Cardiac fibroblast (primary cell): Measurements from ENCODE around the gene NUP50.

Experiments used
- DNase-seq, 2 donors: peaks; one replicate each; pipeline versions ENCODE4 v3.0.0 to v3.0.0-alpha.2; 2010; ENCODE audit warnings: low read depth in 2 of 2
- H3K4me3 ChIP-seq, 2 donors: replicated peaks in 1 of 2; 1 replicate in 1 of 2; 2 replicates in 1 of 2; pipeline ENCODE4 v1.5.1; 2011; ENCODE audit warnings: low read depth in 2 of 2, low read length in 2 of 2, mild to moderate bottlenecking in 2 of 2, moderate library complexity in 1 of 2
- TF ChIP-seq, protein P1 (sequence below): IDR thresholded peaks from one replicate; pipeline ENCODE4 v1.5.1; 2011; ENCODE audit warnings: low read depth, mild to moderate bottlenecking, low read length, inconsistent platforms

Gene NUP50, protein sequence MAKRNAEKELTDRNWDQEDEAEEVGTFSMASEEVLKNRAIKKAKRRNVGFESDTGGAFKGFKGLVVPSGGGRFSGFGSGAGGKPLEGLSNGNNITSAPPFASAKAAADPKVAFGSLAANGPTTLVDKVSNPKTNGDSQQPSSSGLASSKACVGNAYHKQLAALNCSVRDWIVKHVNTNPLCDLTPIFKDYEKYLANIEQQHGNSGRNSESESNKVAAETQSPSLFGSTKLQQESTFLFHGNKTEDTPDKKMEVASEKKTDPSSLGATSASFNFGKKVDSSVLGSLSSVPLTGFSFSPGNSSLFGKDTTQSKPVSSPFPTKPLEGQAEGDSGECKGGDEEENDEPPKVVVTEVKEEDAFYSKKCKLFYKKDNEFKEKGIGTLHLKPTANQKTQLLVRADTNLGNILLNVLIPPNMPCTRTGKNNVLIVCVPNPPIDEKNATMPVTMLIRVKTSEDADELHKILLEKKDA

DNA sequence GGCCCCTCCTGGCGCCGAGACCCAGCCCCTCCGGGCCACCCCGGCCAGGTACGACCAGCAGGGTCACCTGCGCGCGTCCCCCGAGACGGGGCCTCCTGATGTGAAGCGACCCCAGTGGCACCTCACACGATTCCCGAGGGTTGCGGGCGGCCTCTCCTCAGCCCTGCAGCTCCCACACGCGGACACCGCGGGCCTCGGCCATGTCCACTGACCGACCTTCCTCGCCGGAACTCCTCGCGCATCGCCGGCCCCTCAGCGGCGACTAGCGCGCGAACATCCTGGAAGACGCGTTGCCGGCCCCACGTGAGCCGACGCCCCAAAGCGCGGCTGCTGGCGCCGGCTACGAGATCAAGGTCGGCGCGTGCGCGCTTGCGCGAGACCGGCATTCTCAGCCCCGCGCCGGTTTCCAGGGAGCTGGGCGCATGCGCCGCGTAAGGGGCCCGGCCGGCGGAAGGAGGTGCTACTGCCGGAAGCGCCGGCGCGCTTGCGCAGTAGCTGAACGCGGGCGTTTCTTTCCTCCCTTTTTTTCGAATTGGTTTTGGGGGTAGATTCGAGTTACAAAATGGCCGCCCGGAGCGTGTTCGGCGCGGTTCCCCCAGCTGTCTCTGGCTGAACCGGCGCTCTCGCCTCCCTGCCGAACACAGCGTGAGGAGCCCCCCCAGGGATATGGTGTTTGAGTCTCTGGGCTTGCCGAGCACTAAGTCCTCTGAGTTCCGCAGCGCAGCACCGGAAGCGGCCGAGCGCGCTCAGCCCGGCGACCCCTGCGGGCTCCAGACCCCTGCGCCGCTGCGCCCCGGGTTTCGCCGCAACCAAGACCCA, at the start of gene NUP50:
Gene NUP50 (plus strand): TSS at position 475 of the 819 bp plus-strand sequence. CDS start 4,253 bp downstream, outside the sequence.
- TF ChIP-seq, protein P1, sequence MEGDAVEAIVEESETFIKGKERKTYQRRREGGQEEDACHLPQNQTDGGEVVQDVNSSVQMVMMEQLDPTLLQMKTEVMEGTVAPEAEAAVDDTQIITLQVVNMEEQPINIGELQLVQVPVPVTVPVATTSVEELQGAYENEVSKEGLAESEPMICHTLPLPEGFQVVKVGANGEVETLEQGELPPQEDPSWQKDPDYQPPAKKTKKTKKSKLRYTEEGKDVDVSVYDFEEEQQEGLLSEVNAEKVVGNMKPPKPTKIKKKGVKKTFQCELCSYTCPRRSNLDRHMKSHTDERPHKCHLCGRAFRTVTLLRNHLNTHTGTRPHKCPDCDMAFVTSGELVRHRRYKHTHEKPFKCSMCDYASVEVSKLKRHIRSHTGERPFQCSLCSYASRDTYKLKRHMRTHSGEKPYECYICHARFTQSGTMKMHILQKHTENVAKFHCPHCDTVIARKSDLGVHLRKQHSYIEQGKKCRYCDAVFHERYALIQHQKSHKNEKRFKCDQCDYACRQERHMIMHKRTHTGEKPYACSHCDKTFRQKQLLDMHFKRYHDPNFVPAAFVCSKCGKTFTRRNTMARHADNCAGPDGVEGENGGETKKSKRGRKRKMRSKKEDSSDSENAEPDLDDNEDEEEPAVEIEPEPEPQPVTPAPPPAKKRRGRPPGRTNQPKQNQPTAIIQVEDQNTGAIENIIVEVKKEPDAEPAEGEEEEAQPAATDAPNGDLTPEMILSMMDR: no peak
- H3K4me3 ChIP-seq: peak within 1 kb of the TSS; percentile 77 to 80
- DNase-seq: peak; percentile 96 to 98

DNA sequence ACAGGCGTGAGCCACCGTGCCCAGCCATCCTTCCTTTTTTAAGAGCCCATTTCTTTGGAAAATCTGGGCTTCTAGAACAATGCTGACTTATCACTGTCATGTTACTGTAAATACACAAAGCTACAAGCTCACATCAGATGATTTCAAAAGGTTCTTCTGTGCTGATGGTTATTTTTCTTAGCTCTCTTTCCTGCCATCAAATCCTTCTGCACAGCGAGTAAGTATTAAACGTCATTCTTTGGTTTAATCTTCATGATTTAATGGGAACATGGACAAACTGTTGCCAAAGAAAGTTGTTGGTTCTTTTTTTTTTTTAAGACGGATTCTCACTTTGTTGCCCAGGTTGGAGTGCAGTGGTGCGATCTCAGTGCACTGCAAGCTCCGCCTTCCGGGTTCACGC, 43.3 kb upstream of the NUP50 start:
- TF ChIP-seq, protein P1: no peak
- DNase-seq: no peak
- no peak overlapping the region for H3K4me3 ChIP-seq

DNA sequence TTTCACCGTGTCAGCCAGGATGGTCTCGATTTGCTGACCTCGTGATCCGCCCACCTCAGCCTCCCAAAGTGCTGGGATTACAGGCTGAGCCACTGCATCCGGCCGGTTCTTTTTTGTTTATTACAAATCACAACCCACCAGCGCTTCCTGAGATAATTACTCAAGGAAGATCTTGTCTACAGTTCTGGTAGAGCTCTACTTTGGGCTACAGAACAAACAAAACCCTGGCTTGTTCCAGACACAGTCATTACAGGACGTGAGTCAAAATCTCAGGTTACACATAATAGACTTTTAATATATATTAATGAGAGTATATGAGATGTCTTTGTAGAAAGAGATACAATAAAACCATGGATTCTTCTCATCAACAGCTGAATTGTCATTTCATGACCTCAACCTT, 42.8 kb upstream of the NUP50 start:
- TF ChIP-seq, protein P1: no peak
- DNase-seq: no peak
- no peak overlapping the region for H3K4me3 ChIP-seq

DNA sequence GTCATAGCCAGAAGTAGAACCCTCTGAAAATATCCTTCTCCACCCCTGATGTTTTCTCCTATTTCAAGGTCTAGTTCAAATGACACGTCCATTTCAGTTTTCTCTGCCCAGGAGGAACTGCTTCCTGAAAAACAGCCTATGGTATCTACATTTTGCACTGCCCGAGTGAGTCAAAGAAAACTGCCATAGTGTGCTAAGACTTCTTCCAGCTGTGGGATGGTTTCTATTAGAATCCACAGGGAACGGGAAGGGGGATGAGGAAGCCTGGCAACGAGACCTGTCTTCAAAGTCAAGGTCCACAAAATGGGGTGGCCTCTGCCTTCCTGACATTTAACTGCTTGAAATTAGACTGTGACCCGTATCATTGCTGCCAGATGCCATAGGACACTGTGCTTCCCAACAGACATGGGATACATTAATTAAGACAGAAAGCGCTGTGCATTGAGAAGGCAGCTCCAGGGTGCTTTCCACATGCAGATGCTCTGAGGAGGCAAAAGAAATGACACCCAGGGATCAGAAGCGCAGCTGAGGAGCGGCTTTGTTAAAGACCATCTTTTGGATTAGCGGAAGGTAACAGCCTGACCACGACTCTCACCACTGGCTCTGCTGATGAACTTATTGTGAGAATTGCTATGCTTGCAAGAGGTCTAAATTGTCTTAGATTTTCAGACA, 39.4 kb upstream of the NUP50 start:
- no peak overlapping the region for H3K4me3 ChIP-seq
- TF ChIP-seq, protein P1: no peak
- no peak for DNase-seq

DNA sequence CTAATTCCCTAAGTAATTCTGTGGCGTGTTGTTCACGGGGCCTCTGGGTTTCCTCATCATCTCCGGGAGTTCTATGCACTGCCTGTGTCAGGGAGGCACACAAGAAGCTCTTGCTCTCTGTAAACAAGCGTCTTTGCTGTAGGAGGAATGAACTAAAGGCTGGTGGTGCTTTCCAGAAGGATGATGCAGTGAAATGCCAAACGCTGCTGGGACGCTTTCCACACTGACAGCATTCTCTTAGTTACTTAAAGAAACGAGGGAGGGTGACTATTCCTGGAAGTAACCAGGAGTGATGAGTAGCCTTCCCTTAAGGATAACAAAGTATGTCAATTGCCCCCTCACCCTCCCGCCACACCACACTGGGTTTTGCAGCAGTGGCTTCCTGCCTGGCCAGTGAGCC, 38.5 kb upstream of the NUP50 start:
- H3K4me3 ChIP-seq: no peak overlapping the region
- peak; percentile 50 to 69 for DNase-seq
- TF ChIP-seq, protein P1: no peak

DNA sequence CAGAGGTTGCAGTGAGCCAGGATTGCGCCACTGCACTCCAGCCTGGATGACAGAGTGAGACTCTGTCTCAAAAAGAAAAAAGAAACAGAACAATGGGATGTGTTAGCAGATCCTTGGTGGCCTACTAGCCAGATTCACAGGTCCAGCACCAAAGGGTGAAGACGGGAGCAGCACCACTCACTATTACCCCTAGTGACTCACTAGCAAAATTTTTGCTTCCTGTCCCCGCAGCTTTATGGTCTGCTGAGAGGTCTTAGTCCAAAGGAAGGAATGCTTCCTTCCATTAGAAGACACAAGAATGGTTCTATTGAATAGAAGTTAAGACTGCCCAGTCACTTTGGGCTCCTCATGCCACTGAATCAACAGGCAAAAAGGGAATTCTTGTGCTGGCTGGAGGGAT, 35.9 kb upstream of the NUP50 start:
- H3K4me3 ChIP-seq: no peak overlapping the region
- DNase-seq: peak; percentile 11 to 67

More for the DNA sequence above, 35.9 kb upstream of the NUP50 start:
- TF ChIP-seq, protein P1: no peak
